ENCODE data around the gene TMUB1.

The TMUB1 gene

DNA sequence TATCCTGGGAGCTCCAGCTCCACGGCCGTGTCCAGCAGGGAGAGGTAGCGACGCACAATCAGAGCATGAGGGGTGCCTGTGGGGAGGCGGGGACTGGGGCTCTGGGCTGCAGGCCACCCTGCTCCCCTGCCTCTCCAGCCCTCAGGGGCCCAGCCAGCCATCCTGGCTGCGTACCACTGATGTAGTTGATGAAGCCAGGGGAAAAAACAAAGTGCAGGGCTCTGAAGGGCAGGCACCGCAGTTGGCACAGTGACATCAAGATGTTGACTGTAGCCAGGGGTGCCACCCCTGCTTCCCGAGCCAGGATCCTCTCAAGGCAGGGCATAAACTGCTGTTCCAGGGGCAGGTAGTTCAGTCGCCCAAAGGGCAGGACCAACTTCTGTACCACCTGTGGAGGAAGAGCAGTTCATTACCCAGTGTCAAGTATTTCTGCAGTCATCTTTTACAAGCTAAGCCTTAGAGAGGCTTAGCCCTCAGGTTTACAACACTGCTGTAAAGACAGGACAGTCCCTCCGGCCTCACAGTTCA is 5.5 kb downstream of the TMUB1 start:
- DNase-seq: no peak
- in situ Hi-C loops (cut with HindIII; ENCODE audit: low pct_ligation_motif_present, low pct_unique_long_range_greater_than_20kb, low sequenced_read_pairs): no loop called here

DNA sequence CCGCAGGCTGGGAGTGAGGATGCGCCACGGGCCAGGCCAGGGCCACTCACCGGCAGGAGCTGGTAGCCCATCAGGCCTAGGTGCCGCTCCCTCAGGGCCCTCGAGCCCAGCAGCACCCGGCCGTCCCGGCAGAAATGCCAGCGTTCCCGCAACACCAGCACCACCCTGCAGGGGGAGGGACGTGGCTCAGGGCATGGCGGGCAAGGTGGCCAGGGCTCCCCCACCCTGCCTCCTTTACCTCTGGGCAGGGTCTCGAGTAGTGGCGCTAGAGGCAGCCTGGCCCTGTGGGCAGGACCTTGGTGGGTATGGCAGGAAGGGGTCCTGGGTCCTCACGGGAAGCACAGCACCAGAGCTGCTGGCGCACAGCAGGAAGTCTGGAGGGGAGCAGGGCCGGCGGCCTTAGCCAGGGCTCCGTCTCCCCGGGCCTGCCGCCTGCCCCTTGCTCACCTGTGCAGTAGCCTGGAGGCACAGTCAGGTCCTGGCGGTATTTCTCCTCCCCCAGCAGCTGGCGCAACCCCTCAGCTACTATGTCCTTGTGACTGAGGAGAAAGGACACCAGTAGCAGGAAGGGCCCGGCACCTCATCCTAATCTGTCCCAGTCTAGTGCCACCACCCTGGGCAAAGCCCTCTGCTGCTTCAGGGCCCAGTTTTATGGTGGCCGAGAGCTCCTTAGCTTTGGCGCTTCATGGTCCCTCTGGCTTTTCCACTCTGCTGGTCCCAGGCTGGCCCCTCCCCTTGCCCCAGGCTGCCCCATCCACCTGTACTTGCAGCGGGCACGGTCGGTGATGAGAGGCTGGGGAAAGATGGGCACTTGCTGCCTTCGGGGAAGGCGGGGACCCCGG is 6.2 kb downstream of the TMUB1 start:
- DNase-seq: peak; percentile 58
- in situ Hi-C loops (cut with HindIII; ENCODE audit: low pct_ligation_motif_present, low pct_unique_long_range_greater_than_20kb, low sequenced_read_pairs): no loop called here

DNA sequence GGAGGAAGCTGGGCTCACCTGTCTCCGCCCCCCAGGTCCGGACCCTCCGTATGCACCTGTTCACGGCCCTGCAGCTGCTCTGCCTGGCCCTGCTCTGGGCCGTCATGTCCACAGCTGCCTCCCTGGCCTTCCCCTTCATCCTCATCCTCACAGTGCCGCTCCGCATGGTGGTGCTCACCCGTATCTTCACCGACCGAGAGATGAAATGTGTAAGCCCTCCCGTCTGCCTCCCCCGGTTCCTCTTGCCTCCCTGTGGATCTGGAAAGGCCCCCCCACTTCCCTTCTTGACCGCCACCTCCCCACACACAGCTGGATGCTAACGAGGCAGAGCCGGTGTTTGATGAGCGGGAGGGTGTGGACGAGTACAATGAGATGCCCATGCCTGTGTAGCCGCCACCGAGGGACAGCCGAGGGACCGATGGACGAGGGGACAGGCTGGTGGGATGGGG is 7.3 kb downstream of the TMUB1 start:
- DNase-seq: no peak
- in situ Hi-C loops (cut with HindIII; ENCODE audit: low pct_ligation_motif_present, low pct_unique_long_range_greater_than_20kb, low sequenced_read_pairs): no loop called here

DNA sequence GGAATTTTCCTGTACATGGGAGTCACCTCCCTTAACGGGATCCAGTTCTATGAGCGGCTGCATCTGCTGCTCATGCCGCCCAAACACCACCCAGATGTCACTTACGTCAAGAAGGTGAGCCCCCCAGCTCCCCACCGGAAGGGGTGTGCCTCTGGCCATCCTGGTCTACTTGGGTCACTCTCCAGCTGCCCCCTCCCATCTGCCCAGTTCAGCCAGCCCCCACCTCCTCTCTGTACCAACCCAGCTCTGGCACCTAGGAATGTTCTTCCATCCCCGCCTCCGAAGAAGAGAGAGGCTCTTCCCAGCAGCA is 7.7 kb downstream of the TMUB1 start:
- in situ Hi-C loops (cut with HindIII; ENCODE audit: low pct_ligation_motif_present, low pct_unique_long_range_greater_than_20kb, low sequenced_read_pairs): no loop called here
- DNase-seq: no peak

DNA sequence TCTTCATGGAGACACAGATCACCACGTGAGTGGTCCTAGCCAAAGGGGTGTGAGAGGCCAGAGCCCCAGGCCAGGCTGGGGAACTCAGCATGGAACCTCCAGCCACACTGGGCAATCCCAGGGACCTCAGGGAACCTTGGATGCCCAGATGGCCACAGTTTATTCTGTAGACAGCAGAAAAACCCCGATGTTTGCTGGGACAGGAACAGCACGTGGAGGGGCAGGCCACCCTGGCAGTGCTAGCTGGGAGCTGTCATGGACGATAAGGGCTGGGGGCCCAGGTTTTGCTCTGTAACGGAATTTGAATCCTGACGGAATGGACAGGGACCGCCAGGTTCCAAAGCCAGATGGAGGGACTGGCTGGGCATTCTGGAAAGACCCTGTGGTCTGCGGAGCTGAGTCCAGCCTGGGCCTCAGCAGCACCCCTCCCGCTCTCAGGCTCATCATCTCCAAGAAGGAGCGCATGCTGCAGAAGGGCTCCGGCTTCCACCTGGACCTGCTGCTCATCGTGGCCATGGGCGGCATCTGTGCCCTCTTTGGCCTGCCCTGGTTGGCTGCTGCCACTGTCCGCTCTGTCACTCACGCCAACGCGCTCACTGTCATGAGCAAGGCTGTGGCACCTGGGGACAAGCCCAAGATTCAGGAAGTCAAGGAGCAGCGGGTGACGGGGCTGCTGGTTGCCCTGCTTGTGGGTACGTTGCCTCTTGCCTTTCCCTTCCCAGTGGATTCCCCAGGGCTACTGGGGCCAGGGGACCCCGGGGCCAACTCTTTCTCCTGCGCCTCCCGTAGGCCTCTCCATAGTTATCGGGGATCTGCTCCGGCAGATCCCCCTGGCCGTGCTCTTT is 8.3 kb downstream of the TMUB1 start:
- in situ Hi-C loops (cut with HindIII; ENCODE audit: low pct_ligation_motif_present, low pct_unique_long_range_greater_than_20kb, low sequenced_read_pairs): no loop called here
- no peak for DNase-seq

DNA sequence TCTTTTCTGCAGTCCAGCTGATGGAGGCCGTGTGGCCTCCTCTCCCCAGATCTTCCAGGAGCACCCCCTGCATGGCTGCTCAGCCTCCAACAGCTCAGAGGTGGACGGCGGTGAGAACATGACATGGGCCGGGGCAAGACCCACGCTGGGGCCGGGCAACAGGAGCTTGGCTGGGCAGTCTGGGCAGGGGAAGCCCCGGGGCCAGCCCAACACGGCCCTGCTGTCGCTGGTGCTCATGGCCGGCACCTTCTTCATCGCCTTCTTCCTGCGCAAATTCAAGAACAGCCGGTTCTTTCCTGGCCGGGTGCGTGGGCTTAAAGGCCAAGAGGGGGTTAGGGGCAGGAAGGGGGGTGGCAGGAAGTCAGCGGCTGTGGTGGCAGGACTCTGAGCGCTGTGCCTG is 9.3 kb downstream of the TMUB1 start:
- in situ Hi-C loops (cut with HindIII; ENCODE audit: low pct_ligation_motif_present, low pct_unique_long_range_greater_than_20kb, low sequenced_read_pairs): no loop called here

DNA sequence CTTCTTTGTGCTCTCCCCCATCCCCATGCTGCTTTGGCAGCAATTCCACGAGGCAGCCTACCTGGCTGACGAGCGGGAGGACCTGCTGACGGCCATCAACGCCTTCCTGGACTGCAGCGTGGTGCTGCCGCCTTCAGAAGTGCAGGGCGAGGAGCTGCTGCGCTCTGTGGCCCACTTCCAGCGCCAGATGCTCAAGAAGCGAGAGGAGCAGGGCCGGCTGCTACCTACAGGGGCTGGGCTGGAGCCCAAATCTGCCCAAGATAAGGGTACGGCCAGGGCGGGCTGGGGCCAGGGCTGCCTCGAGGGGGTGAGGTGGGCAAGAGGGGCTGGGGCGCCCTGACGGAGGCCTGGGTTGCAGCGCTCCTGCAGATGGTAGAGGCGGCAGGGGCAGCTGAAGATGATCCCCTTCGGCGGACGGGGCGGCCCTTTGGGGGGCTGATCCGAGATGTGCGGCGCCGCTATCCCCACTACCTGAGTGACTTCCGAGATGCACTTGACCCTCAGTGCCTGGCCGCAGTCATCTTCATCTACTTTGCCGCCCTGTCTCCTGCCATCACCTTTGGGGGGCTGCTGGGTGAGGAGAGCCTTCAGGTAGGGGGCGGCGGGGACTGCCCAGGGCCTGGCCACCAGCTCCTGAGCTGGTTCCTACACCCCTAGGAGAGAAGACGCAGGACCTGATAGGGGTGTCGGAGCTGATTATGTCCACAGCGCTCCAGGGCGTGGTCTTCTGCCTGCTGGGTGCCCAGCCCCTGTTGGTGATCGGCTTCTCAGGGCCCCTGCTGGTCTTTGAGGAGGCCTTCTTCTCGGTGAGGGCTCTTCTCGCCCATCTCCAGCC is 12.0 kb downstream of the TMUB1 start:
- DNase-seq: no peak
- in situ Hi-C loops (cut with HindIII; ENCODE audit: low pct_ligation_motif_present, low pct_unique_long_range_greater_than_20kb, low sequenced_read_pairs): no loop called here

More for the DNA sequence above, 9.3 kb downstream of the TMUB1 start:
- no peak for DNase-seq

DNA sequence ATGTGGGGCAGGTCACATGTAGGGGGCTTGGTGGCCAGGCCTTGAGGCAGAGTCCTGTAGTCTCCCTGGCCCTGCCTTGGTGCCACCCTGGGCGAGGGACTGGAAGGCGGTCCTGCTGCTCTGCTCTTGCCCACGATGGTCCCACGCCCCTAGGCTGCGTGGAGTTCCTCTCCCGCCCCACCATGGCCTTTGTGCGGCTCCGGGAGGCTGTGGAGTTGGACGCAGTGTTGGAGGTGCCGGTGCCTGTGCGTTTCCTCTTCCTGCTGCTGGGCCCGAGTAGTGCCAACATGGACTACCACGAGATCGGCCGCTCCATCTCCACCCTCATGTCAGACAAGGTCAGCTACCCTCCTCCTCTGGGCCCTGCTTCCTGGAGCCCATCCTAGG is 12.7 kb downstream of the TMUB1 start:
- DNase-seq: no peak
- in situ Hi-C loops (cut with HindIII; ENCODE audit: low pct_ligation_motif_present, low pct_unique_long_range_greater_than_20kb, low sequenced_read_pairs): no loop called here

DNA sequence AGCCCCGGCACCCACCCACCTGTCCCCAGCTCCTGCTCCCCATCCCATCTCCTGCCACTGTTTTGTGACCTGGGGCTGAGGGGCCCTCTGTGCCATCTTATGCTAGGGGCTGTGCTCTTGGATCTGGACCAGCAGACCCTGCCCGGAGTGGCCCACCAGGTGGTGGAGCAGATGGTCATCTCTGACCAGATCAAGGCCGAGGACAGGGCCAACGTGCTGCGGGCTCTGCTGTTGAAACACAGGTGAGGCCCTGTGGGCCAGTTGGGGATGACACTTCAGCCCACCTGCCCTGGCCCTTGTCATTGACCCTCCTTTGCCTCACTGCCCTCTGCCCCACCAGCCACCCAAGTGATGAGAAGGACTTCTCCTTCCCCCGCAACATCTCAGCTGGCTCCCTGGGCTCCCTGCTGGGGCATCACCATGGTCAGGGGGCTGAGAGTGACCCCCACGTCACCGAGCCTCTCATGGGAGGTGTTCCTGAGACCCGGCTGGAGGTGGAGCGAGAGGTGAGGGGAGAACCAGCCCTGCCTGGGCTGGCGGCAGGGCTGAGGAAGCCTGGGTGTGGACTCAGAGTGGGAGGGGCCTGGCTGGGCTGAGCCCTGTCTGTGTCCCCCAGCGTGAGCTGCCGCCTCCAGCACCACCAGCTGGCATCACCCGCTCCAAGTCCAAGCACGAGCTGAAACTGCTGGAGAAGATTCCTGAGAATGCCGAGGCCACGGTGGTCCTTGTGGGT is 13.3 kb downstream of the TMUB1 start:
- no peak for DNase-seq
- in situ Hi-C loops (cut with HindIII; ENCODE audit: low pct_ligation_motif_present, low pct_unique_long_range_greater_than_20kb, low sequenced_read_pairs): no loop called here

DNA sequence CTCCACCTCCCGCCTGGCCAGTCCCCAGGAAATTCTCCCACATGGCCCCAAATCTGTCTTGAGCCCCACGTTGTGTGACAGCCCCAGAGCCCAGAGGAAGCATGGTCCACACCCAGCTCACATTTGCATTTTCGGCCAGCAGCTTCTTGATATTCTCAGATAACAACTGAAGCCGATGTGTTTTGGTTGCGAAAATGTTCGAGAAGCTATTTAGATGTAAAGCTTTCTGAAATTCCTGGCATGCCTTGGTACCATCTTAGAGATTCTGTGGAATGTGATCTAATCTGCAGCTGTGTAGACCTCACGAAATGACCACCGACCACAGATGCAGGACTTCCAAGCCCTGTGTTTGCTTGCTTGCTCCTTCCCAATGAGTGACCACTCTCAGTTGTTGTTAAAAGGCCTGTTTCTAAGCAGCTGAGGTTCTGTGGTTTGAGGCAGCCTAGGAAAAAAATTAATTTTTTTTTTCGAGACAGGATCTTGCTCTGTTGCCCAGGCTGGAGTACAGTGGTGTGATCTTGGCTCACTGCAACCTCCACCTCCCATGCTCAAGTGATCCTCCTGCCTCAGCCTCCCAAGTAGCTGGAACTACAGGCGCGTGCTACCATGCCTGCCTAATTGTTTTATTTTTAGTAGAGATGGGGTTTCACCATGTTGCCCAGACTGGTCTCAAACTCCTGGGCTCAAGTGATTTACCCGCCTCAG is 15.1 kb downstream of the TMUB1 start:
- DNase-seq: peak; percentile 35
- in situ Hi-C loops (cut with HindIII; ENCODE audit: low pct_ligation_motif_present, low pct_unique_long_range_greater_than_20kb, low sequenced_read_pairs): no loop called here

DNA sequence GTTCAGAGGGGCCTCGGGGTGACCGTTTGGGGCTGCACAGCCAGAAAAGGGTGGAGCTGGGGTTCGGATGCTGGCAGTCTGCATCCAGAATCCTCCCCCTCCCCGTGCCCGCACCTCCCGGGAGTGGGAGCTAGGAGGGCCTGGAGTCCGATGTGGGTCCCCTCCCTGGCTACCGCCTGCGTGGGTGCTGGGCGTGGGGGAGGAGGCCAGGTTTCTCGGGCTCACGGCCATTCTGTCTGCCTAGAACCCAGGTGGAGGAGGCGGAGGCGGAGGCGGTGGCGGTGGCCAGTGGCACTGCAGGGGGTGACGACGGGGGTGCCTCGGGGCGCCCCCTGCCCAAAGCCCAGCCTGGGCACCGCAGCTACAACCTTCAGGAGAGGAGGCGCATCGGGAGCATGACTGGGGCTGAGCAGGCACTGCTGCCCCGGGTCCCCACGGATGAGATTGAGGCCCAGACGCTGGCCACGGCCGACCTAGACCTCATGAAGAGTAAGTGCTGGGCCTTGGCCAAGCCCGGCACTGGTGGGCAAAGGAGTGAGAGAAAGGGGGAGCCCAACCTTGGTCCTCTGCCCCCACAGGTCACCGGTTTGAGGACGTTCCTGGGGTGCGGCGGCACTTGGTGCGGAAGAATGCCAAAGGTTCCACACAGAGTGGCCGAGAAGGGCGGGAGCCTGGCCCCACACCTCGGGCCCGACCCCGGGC is 16.9 kb downstream of the TMUB1 start:
- in situ Hi-C loops (cut with HindIII; ENCODE audit: low pct_ligation_motif_present, low pct_unique_long_range_greater_than_20kb, low sequenced_read_pairs): no loop called here

DNA sequence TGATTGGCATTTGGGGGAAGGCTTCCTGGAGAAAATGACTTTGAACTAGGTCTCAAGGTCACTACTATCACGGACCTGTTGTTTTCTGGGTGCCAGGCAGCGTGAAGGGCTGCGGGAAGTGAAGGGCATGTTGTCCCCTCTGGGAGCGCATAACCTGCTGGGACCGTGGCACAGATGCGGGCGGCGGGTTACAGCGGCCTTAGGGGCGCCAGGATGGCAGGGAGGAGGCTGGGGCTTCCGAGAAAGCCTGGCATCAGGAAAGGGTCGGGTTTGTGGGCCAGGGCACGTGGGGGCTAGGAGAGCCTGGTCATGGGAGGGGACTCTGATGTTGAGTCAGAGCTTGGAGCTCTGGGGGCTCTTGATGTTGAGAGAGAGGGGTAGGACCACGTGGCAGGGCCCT is 17.8 kb downstream of the TMUB1 start:
- in situ Hi-C loops (cut with HindIII; ENCODE audit: low pct_ligation_motif_present, low pct_unique_long_range_greater_than_20kb, low sequenced_read_pairs): no loop called here

More for the DNA sequence above, 16.9 kb downstream of the TMUB1 start:
- no peak for DNase-seq

DNA sequence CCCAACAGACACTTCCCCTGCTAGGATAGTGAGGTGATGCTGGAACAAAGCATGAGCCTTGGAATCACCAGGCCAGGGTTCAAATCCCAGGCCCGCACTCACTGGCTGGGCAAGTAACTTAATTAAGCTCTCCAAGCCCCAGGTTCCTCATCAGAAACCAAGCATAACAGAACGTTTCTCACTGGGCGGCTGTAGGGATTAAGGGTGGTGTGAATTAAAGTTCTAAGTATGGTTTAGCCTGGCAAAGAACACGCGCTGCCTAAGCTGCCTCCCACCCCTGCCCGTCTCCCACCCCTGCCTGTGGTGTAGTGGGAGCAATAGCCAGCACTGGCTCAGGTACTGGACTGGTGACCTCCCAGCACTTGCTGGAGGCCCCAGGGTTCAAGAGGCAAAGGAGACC is 18.3 kb downstream of the TMUB1 start:
- no peak for DNase-seq

More for the DNA sequence above, 17.8 kb downstream of the TMUB1 start:
- no peak for DNase-seq

DNA sequence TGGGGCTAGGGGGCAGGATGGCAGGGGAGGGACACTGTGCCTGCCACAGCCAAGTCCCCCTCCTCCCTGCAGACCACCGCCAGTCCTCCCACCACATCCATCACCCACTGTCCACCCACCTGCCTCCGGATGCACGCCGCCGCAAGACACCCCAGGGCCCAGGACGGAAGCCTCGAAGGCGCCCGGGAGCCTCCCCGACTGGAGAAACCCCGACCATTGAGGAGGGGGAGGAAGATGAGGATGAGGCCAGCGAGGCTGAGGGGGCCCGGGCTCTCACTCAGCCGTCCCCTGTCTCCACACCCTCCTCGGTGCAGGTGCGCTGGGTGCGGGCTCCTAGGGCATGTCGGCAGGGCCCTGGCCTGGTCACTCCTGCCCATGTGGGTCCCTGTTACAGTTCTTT is 18.8 kb downstream of the TMUB1 start:
- no peak for DNase-seq
- in situ Hi-C loops (cut with HindIII; ENCODE audit: low pct_ligation_motif_present, low pct_unique_long_range_greater_than_20kb, low sequenced_read_pairs): no loop called here

More for the DNA sequence above, 18.3 kb downstream of the TMUB1 start:
- in situ Hi-C loops (cut with HindIII; ENCODE audit: low pct_ligation_motif_present, low pct_unique_long_range_greater_than_20kb, low sequenced_read_pairs): no loop called here

DNA sequence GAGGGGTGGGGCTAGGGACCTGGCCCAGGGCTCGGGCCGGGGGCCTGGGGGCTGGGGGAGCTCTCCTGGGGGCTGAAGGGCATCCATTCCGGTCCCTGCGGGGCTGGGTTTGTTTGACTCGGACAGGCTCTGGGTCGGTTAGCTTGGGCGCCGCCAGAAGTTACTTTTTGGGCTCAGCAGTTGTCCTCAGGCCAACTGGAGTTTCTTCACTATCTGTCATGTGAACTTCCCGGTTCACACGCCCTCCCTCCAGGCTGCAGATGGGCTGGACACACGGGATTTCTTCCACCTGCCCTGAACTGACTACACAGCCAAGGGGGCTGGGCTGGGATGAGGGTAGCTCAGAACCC is 20.1 kb downstream of the TMUB1 start:
- in situ Hi-C loops (cut with HindIII; ENCODE audit: low pct_ligation_motif_present, low pct_unique_long_range_greater_than_20kb, low sequenced_read_pairs): no loop called here
- DNase-seq: no peak

DNA sequence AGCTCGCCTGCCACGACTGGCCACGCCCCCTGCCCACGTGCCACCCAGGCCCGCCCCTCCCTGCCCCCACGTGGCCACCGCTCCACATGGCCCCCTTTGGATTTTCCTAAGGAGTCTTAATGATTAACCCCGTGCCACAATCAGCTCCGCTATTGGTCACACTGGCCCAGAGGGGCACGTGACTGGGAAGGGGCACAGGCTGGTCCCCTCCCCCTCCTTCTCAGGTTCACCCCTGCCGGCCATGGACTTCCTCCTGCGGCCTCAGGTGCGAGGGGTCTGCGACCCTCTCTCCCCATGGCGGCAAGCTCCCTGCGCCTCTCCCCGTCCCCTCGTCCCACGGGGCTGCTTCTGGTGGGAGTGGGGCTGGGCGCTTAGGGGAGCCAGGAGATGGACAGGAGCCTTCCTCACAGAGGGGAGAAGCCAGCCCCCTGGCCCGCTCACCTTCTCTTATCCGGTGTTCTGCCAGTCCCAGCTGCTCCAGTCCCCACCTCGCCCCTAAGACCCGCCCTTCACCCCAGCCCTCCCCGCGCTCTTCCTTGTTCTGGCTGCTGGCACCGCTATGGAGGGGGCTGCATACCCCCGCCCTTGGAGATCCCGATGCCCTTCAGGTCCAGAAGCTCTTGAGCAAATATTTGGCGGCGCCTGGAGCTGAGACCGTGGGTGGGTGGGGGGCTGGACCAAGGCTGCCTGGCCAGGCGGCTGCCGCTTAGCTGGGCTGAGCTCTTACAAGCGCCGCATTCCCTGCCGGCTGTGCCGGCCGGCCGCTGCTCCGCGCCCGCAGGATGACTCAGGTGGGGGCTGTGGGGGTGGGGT is 20.7 kb downstream of the TMUB1 start:
- in situ Hi-C loops (cut with HindIII; ENCODE audit: low pct_ligation_motif_present, low pct_unique_long_range_greater_than_20kb, low sequenced_read_pairs): no loop called here
- DNase-seq: peak; percentile 93

DNA sequence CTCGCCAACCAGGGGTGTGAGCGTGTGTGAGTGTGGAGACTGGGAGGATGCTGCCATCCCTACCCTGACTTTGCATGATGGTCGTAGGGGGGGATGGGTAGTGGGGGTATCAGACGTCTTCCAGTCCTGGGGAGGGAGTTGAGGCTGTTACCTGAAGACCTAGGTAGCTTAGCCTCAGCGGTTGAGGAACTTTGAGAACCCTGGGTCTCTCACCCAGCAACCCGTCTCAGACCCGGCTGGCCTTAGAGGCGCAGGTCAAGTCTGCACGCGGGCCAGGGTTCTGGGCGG is 21.2 kb downstream of the TMUB1 start:
- in situ Hi-C loops (cut with HindIII; ENCODE audit: low pct_ligation_motif_present, low pct_unique_long_range_greater_than_20kb, low sequenced_read_pairs): no loop called here
- DNase-seq: no peak

All from ACHN (cell line).